ENCODE data around the gene SORCS2.

Gene SORCS2

DNA sequence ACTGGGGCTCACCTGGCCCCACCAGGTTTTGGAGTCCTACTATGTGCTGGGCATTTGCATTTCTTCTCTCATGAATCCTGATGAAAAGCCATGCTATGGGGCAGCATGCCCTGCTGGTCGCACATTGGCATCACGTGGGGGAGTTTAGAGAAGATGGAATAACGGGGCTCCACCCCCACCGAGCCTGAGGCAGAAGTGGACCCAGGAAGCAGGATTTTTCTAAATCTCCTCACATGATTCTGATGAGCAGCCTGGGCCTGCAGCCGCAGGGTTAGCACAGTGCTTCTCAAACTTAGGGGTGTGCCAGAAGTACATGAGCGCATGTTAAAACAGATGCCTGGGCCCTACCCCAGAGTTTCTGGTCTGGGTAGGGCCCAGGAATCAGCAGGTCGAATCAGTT, 4.6 kb upstream of the SORCS2 start:
- DNase-seq (ENCODE audit: extremely low spot score): no peak
- ChIA-PET POLR2A (no interaction called here), CTCF (no interaction called here)
- TF ChIP-seq, protein P1, sequence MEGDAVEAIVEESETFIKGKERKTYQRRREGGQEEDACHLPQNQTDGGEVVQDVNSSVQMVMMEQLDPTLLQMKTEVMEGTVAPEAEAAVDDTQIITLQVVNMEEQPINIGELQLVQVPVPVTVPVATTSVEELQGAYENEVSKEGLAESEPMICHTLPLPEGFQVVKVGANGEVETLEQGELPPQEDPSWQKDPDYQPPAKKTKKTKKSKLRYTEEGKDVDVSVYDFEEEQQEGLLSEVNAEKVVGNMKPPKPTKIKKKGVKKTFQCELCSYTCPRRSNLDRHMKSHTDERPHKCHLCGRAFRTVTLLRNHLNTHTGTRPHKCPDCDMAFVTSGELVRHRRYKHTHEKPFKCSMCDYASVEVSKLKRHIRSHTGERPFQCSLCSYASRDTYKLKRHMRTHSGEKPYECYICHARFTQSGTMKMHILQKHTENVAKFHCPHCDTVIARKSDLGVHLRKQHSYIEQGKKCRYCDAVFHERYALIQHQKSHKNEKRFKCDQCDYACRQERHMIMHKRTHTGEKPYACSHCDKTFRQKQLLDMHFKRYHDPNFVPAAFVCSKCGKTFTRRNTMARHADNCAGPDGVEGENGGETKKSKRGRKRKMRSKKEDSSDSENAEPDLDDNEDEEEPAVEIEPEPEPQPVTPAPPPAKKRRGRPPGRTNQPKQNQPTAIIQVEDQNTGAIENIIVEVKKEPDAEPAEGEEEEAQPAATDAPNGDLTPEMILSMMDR (IDR thresholded peaks at IDR 0.05; ENCODE audit: control extremely low read depth, extremely low read depth, low read depth, missing control alignments): no peak

DNA sequence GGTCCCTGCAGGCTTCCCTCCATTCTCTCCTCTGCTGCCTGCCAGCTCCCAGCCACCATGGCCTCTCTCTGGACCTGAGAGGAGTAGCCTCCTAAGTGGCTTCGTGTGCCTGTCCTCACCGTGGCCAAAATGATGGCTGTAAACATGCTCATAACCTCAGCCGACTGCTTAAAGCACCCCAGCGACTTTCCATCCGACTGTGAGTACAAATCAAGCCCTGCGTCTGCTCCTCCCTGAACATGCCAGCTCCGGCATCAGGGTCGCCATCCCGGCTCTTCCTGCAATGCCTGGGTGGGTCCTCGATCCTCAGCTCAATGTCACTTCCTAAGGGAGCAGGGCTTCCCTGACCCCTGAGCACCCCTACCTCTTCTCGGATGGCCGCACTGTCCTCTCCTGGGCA, 3.3 kb upstream of the SORCS2 start:
- TF ChIP-seq, protein P1 (IDR thresholded peaks at IDR 0.05; ENCODE audit: control extremely low read depth, extremely low read depth, low read depth, missing control alignments): no peak
- ChIA-PET CTCF (interaction anchor here (1.3 to 1.4 kb wide), 2 partner anchors 9 to 616 kb away, joined by 3 to 4 read pairs; no protein-coding TSS in a partner anchor), POLR2A (interaction anchor here (0.6 kb wide), 1 partner anchor 538 kb away, joined by 3 read pairs; no protein-coding TSS in a partner anchor)
- no peak for DNase-seq (ENCODE audit: extremely low spot score)

DNA sequence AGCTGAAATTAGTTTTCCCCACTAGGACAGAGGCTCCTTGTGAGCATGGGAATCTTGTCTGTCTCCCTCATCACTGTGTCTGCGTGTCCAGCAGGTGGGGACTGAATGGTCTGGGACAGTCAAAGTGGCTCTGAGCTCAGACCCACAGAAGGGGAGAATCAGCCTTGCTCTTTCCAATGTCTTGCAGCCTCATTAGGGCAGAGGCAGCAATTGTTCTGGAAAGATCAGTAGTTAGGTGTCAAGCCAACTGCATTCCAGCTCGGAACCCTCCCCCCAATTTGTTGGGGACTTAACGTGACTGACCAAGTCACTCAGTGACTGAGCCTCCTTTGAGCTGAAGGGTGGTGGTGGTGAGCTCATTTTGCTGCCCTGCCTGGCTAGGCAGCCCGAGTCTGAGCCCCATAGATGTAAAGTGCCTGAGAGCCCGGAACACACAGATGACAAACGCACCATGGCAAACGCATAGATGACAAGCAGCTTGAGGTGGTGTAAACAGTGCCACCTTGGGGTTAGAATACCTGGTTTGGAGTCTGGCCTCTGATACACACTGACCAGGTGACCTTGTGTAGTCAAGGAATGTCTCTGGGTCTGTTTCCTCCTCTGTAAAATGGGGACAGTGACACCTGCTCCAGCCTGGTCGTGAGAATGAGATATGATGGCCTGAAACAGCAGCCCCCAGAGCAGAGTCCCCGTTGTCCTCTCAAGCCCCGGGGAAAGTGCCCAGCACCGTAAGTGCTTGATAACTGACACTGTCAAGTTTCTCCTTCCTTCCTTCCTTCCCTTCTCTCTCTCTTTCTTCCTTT, 2.7 kb upstream of the SORCS2 start:
- ChIA-PET POLR2A (interaction anchor here (0.6 kb wide), 1 partner anchor 537 kb away, joined by 3 read pairs; no protein-coding TSS in a partner anchor), CTCF (interaction anchor here (1.3 to 1.4 kb wide), 2 partner anchors 9 to 616 kb away, joined by 3 to 4 read pairs; no protein-coding TSS in a partner anchor)
- no peak for DNase-seq (ENCODE audit: extremely low spot score)
- TF ChIP-seq, protein P1 (IDR thresholded peaks at IDR 0.05; ENCODE audit: control extremely low read depth, extremely low read depth, low read depth, missing control alignments): no peak

DNA sequence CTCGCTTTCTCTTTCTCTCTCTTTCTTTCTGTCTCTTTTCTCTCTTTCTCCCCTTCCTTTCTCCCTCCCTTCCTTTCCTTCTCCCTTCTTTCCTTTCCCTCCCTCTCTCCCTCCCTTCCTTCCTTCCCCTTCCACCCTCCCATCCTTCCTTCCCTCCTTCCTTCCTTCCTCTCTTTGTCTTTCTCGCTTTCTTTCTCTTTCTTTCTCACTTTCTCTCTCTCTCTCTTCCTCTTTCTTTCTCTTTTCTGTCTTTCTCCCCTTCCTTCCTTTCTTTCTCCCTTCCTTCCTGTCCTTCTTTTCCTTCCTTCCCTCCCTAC, 2.1 kb upstream of the SORCS2 start:
- no peak for DNase-seq (ENCODE audit: extremely low spot score)
- ChIA-PET CTCF (interaction anchor here (1.3 kb wide), 1 partner anchor 8 kb away, joined by 4 read pairs; no protein-coding TSS in a partner anchor), POLR2A (no interaction called here)
- TF ChIP-seq, protein P1 (IDR thresholded peaks at IDR 0.05; ENCODE audit: control extremely low read depth, extremely low read depth, low read depth, missing control alignments): no peak

DNA sequence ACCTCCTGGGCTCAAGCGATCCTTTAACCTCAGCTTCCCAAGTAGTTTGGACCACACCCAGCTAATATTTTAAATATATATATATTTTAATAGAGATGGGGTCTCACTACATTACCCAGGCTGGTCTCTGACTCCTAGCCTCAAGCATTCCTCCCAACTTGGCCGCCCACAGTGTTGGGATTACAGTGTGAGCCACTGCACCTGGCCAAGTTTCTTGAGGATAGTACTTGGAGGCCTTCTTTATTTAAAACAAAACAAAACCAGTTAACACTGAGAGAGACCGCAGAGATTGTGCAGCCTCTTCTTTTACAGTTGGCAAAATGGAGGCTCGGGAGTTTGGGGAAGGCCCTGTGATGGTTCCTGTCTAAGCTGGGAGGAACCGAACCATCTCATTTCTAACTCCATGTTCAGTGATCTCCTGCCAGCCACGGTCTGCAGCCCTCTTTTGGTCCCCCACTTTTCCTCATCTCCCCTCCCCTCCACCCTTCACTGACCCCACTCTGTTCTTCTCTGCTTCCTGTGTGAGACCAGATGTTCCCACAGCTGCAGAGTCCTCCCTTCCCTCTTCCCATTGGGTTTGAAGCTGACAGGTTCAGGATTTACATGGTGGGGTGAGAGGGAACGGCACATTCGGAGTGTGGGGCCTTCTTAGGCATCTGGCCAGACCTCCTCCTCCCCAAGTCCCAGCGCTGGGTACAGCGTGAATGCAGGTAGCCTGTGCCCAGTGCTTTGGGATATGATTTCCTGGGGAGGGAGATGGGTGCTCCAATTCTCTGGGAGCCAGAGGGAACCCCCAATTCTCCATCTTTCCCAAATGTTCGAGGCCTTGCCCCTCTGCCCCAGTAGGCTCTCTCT, 1.4 kb upstream of the SORCS2 start:
- ChIA-PET POLR2A (no interaction called here), CTCF (interaction anchor here (1.1 to 1.5 kb wide), 2 partner anchors 28 to 107 kb away, joined by 3 to 4 read pairs; no protein-coding TSS in a partner anchor)
- TF ChIP-seq, protein P1 (IDR thresholded peaks at IDR 0.05; ENCODE audit: control extremely low read depth, extremely low read depth, low read depth, missing control alignments): no peak
- no peak for DNase-seq (ENCODE audit: extremely low spot score)

DNA sequence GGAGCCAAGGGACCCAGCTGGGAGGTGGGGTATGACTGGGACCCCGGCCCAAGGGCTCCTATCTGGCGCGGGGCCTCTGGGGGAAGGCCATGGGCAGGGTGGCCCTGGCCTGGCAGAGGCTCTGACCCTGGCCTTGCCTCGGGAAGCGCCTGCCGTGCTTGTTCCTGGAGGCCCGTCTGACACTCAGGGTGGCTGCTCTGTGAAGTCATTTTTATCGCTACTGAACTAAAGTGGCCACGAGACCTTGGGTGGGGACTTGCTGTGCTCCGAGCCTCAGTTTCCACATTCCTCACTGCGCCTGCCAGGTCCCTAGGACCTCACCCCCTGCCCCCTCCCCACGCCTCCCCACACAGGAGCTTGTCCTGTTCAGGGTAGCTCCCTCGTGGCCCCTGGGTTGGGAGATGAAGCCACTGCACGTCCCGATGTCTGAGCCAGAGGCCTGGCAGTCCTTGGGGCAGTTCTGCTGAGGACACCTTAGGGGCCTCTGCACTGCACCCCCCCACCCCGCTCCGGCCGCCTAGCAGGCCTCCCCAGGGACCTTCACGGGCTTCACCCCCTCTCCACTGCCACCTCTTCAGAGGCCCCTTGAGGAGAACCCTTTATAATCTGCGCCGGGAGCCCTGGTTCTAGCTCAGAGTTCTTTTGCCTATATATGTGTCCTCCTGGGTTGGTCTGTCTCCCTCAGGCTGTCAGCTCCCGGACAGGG, 639 bp upstream of the SORCS2 start:
- no peak for DNase-seq (ENCODE audit: extremely low spot score)
- CTCF ChIA-PET: interaction anchor here (0.9 to 1.5 kb wide), 5 partner anchors 29 to 523 kb away, joined by 3 to 4 read pairs (median 3); no protein-coding TSS in a partner anchor
- POLR2A ChIA-PET: no interaction called here
- TF ChIP-seq, protein P1 (IDR thresholded peaks at IDR 0.05; ENCODE audit: control extremely low read depth, extremely low read depth, low read depth, missing control alignments): no peak

Measured in GM10248 (cell line).